ENCODE data around the gene DNAH2.

DNA sequence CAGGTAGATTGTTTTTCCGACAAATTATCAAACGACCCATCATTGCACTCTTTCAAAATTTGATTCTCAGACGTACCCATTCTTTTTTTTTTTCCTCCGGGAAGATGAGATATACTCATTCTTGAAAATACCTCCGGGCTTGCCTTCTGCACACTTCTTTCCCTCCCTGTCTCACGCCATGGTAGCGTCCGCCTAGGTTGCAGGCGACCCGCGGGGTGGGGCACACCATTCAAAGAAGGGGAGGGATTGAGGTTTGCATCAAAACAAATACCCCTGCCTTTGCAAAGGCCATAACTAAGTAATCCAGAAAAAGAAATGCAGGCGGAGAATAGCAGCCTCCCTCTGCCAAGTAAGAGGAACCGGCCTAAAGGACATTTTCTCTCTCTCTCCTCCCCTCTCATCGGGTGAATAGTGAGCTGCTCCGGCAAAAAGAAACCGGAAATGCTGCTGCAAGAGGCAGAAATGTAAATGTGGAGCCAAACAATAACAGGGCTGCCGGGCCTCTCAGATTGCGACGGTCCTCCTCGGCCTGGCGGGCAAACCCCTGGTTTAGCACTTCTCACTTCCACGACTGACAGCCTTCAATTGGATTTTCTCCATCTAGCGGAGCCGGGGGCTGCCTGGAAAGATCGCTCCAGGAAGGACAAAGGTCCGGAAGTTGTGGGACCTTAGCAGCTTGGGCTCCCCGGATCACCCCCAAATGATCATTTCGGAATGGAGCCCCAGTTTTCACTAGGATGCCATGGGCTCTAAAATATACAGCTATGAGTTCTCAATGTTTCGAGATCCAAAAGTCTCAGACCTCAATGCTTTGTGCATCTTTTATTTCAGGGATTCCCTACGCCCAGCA, 31.1 kb upstream of the DNAH2 start:
- TF ChIP-seq, protein P1, sequence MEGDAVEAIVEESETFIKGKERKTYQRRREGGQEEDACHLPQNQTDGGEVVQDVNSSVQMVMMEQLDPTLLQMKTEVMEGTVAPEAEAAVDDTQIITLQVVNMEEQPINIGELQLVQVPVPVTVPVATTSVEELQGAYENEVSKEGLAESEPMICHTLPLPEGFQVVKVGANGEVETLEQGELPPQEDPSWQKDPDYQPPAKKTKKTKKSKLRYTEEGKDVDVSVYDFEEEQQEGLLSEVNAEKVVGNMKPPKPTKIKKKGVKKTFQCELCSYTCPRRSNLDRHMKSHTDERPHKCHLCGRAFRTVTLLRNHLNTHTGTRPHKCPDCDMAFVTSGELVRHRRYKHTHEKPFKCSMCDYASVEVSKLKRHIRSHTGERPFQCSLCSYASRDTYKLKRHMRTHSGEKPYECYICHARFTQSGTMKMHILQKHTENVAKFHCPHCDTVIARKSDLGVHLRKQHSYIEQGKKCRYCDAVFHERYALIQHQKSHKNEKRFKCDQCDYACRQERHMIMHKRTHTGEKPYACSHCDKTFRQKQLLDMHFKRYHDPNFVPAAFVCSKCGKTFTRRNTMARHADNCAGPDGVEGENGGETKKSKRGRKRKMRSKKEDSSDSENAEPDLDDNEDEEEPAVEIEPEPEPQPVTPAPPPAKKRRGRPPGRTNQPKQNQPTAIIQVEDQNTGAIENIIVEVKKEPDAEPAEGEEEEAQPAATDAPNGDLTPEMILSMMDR (conservative IDR thresholded peaks at IDR 0.05; ENCODE audit: low read length), result no peak
- TF ChIP-seq EZH2phosphoT487 (IDR thresholded peaks at IDR 0.05; ENCODE audit: borderline replicate concordance), result no peak
